Panc1 (cell line): Measurements from ENCODE around the gene SLC6A19.

Source experiments
- CTCF ChIP-seq: fragments of 450-650 bp; IDR thresholded peaks from 2 replicates; pipeline ENCODE4 v1.5.1; 2017; ENCODE audit warnings: mild to moderate bottlenecking
- POLR2AphosphoS5 ChIP-seq: IDR thresholded peaks from 2 replicates; pipeline ENCODE4 v1.6.1; 2012; ENCODE audit warnings: mild to moderate bottlenecking, low read depth, low read length, moderate library complexity
- REST ChIP-seq, 2 experiments: IDR thresholded peaks; 2 replicates each; pipeline ENCODE4 v1.6.1; 2011 to 2012; ENCODE audit warnings: low read depth in 2 of 2, control low read depth in 1 of 2, low read length in 1 of 2, mild to moderate bottlenecking in 1 of 2, moderate library complexity in 1 of 2; ENCODE audit not compliant: insufficient read depth in 1 of 2
- SIN3A ChIP-seq: IDR thresholded peaks from 2 replicates; pipeline ENCODE4 v1.6.1; 2012; ENCODE audit warnings: low read depth, mild to moderate bottlenecking, low read length, moderate library complexity, borderline replicate concordance; ENCODE audit not compliant: insufficient read depth

- TF ChIP-seq CTCF (no peak), POLR2AphosphoS5 (no peak), REST (IDR thresholded peaks at IDR 0.05; ENCODE audit: insufficient read depth in 1 of 2, low read depth in 2 of 2, low read length in 1 of 2) (no peak), SIN3A (no peak)
Measured at GRCh38 chr5:1192971-1193590, 8.3 kb upstream of the SLC6A19 start.
